Smooth muscle cell (in vitro differentiated cells): Measurements from ENCODE around the gene NPB. TPM values are rescaled to one million over a fixed set of nuclear protein-coding genes. Genes with fewer than 3 reads are reported as not detected.

Experiments
- DNase-seq: peaks from one replicate; lab custom pipeline; 2025; ENCODE audit not compliant: unreplicated experiment; lab: John Stamatoyannopoulos, UW
- H2AFZ ChIP-seq: fragments of 200-600 bp; sonication (generic); 2 replicates; pipeline ENCODE4 v1.6.0; 2016; ENCODE audit warnings: antibody characterized with exemption, low read depth, mild to moderate bottlenecking
- H3F3A ChIP-seq: fragments of 200-600 bp; sonication (generic); 2 replicates; pipeline ENCODE4 v1.6.0; 2017; ENCODE audit warnings: antibody characterized with exemption, low read depth
- H3K27ac ChIP-seq: fragments of 200-600 bp; sonication (generic); 2 replicates; pipeline ENCODE4 v1.5.1; 2016; ENCODE audit warnings: low read depth, mild to moderate bottlenecking
- H3K27me3 ChIP-seq: fragments of 200-600 bp; sonication (generic); 2 replicates; pipeline ENCODE4 v1.6.1; 2016; ENCODE audit warnings: low read depth, mild to moderate bottlenecking
- H3K36me3 ChIP-seq: fragments of 200-600 bp; sonication (generic); 2 replicates; pipeline ENCODE4 v1.5.1; 2016; ENCODE audit warnings: low read depth
- H3K4me1 ChIP-seq: fragments of 200-600 bp; sonication (generic); 2 replicates; pipeline ENCODE4 v1.5.1; 2016; ENCODE audit warnings: low read depth
- H3K4me2 ChIP-seq: fragments of 200-600 bp; sonication (generic); 2 replicates; pipeline ENCODE4 v1.6.0; 2016; ENCODE audit warnings: mild to moderate bottlenecking
- H3K4me3 ChIP-seq: fragments of 200-600 bp; sonication (generic); 2 replicates; pipeline ENCODE4 v1.5.1; 2016; ENCODE audit warnings: mild to moderate bottlenecking
- H3K79me2 ChIP-seq: fragments of 200-600 bp; sonication (generic); 2 replicates; pipeline ENCODE4 v1.6.0; 2016; ENCODE audit warnings: low read depth, mild to moderate bottlenecking
- H3K9ac ChIP-seq: fragments of 200-600 bp; sonication (generic); 2 replicates; pipeline ENCODE4 v1.6.0; 2016; ENCODE audit warnings: low read depth
- H3K9me3 ChIP-seq: fragments of 200-600 bp; sonication (generic); replicated peaks from 2 replicates; pipeline ENCODE4 v1.5.1; 2016; ENCODE audit warnings: low read depth
- H4K20me1 ChIP-seq: fragments of 200-600 bp; sonication (generic); 2 replicates; pipeline ENCODE4 v1.6.0; 2016; ENCODE audit warnings: low read depth
- WGBS: methylation state at CpG from one replicate; pipeline ENCODE4 v1.1.7; 2016; ENCODE audit warnings: low lambda C conversion rate; 5-methylcytosine and 5-hydroxymethylcytosine counted together
- polyA plus RNA-seq: library from polyadenylated mRNA; unstranded; fragments of >200 nt; fragmentation: Nextera tagmentation; extraction: Ambion mirVana; gene quantifications from 2 replicates; pipeline ENCODE4 v1.2.1, GENCODE V29; 2016
- total RNA-seq: library from RNA; depleted of rRNA; stranded (reverse); fragments of >200 nt; gene quantifications from 2 replicates; pipeline ENCODE4 v1.2.3, GENCODE V29; 2014
- TF ChIP-seq, protein P1 (sequence below): fragments of 200-600 bp; sonication (generic); IDR thresholded peaks from 2 replicates; pipeline ENCODE4 v1.5.1; 2017; ENCODE audit warnings: borderline replicate concordance, mild to moderate bottlenecking, antibody characterized with exemption; ENCODE audit not compliant: insufficient read depth, poor library complexity, severe bottlenecking

Gene NPB
- total and polyA plus RNA-seq, 2 experiments from 2014 or later: 7.9 to 14.4 TPM

GRCh38 chr17:81877569-81877968 is 24.5 kb upstream of the NPB start:
- TF ChIP-seq, protein P1, sequence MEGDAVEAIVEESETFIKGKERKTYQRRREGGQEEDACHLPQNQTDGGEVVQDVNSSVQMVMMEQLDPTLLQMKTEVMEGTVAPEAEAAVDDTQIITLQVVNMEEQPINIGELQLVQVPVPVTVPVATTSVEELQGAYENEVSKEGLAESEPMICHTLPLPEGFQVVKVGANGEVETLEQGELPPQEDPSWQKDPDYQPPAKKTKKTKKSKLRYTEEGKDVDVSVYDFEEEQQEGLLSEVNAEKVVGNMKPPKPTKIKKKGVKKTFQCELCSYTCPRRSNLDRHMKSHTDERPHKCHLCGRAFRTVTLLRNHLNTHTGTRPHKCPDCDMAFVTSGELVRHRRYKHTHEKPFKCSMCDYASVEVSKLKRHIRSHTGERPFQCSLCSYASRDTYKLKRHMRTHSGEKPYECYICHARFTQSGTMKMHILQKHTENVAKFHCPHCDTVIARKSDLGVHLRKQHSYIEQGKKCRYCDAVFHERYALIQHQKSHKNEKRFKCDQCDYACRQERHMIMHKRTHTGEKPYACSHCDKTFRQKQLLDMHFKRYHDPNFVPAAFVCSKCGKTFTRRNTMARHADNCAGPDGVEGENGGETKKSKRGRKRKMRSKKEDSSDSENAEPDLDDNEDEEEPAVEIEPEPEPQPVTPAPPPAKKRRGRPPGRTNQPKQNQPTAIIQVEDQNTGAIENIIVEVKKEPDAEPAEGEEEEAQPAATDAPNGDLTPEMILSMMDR: no peak
- no peaks in the 10 kb centered on the region for H3K9me3 ChIP-seq
- H2AFZ ChIP-seq: no peak overlapping the region
- H4K20me1 ChIP-seq: no peaks in the 10 kb centered on the region
- H3K27ac ChIP-seq: no peak overlapping the region
- H3K27me3 ChIP-seq: no peaks in the 10 kb centered on the region
- WGBS: 99% methylated on average over 5 of the region's 5 CpGs
- no peak overlapping the region for H3K4me3 ChIP-seq
- H3K79me2 ChIP-seq: peaks cover 3% of the 10 kb centered on the region
- DNase-seq: no peak
- no peaks in the 10 kb centered on the region for H3K36me3 ChIP-seq
- H3F3A ChIP-seq: peaks cover 6% of the 10 kb centered on the region
- H3K9ac ChIP-seq: no peak overlapping the region
- no peak overlapping the region for H3K4me2 ChIP-seq
- no peaks in the 10 kb centered on the region for H3K4me1 ChIP-seq

DNA sequence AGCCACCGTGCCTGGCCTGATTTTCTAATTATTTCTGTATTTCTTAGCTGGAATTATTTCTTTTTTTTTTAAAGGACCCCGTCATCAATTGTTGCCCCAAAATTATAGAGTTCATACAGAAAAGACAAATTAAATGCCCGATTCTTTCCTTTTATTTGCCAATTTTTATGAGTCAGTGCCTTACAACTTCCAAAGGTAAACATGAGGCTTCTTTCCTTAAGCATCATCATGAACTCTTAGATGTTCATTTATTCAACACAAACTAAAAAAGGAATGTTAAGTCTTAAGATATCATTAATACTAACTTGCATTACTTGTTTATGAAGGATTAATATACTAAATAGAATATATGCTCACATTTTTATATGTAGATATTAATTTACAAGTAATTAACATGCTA is 23.7 kb upstream of the NPB start:
- no peaks in the 10 kb centered on the region for H3K9me3 ChIP-seq
- peaks cover 5% of the 10 kb centered on the region for H3K79me2 ChIP-seq
- TF ChIP-seq, protein P1: no peak
- H3K27ac ChIP-seq: no peak overlapping the region
- H3K27me3 ChIP-seq: no peaks in the 10 kb centered on the region
- H3K9ac ChIP-seq: no peak overlapping the region
- no peaks in the 10 kb centered on the region for H4K20me1 ChIP-seq
- no peaks in the 10 kb centered on the region for H3K4me1 ChIP-seq
- no peak overlapping the region for H3K4me2 ChIP-seq
- no peaks in the 10 kb centered on the region for H3K36me3 ChIP-seq
- H3F3A ChIP-seq: peaks cover 6% of the 10 kb centered on the region
- H2AFZ ChIP-seq: no peak overlapping the region
- no peak for DNase-seq
- WGBS: 100% methylated on average over 3 of the region's 3 CpGs
- H3K4me3 ChIP-seq: no peak overlapping the region

DNA sequence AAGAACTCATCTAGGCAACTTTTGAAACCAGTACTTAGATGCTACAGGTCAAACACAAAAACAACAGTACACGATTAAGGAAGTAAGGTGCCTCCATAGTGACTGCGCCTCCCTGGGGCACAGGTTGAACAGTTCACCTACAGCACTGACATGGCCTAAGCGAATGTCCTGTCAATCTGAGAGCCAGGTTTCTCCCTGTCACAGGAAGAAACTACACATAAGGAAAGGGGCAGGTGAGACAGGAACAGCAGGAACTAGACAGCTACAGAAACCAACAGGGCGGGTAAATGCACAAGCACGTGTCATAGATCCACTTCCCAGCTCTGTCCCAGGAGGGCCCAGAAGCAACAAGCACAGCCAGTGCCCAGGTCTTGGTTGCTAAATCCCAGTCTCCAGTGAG is 22.9 kb upstream of the NPB start:
- 94% methylated on average over 5 of the region's 5 CpGs for WGBS

DNA sequence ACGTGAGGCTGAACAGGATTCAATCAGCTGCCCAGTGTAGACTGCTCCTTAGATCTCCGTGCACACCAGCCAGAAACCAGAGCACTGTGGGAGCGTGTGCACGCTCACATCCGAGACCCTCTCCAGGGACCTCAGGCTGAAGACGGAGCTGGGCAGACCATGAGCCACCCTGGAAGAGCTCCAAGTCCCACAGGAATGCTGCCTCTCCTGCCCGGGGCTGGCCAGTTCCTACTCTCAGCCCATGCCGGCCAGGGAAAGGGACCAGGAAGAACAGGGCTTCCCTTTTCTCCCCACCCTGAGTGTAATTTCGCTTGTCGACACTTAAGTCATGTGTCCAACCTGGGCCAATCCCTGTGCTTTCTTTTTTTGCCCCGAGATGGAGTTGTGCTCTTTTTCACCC is 17.5 kb upstream of the NPB start:
- no peak for DNase-seq
- no peaks in the 10 kb centered on the region for H3K9me3 ChIP-seq
- H3K36me3 ChIP-seq: no peaks in the 10 kb centered on the region
- no peaks in the 10 kb centered on the region for H3K4me1 ChIP-seq
- H3K27me3 ChIP-seq: no peaks in the 10 kb centered on the region
- WGBS: 94% methylated on average over 11 of the region's 11 CpGs
- H3K27ac ChIP-seq: no peak overlapping the region
- no peak overlapping the region for H3K9ac ChIP-seq
- H3K79me2 ChIP-seq: peaks cover 22% of the 10 kb centered on the region
- no peak overlapping the region for H3K4me2 ChIP-seq
- H3K4me3 ChIP-seq: no peak overlapping the region
- peaks cover 31% of the 10 kb centered on the region for H4K20me1 ChIP-seq
- H3F3A ChIP-seq: peaks cover 2% of the 10 kb centered on the region
- H2AFZ ChIP-seq: no peak overlapping the region
- TF ChIP-seq, protein P1: no peak

More for the DNA sequence above, 22.9 kb upstream of the NPB start:
- Histone ChIP-seq H3K9ac (no peak overlapping the region), H3K27ac (no peak overlapping the region), H2AFZ (no peak overlapping the region), H3K4me2 (no peak overlapping the region), H3K4me3 (no peak overlapping the region), H3F3A (peaks cover 6% of the 10 kb centered on the region), H3K36me3 (no peaks in the 10 kb centered on the region), H3K27me3 (no peaks in the 10 kb centered on the region), H3K79me2 (peaks cover 5% of the 10 kb centered on the region), H4K20me1 (no peaks in the 10 kb centered on the region), H3K9me3 (no peaks in the 10 kb centered on the region), H3K4me1 (no peaks in the 10 kb centered on the region)
- DNase-seq: no peak
- TF ChIP-seq, protein P1: no peak
